ENCODE data around the gene ZNF74. TPM values are rescaled to one million over a fixed set of nuclear protein-coding genes. Genes with fewer than 3 reads are reported as not detected.
"Not testable (repeated sequence)": the region's sequence is repeated elsewhere in the genome, so short reads cannot be mapped to it uniquely, and the experiment has no call there.

The ZNF74 gene
- total RNA-seq, result 12.3 TPM
- long read RNA-seq, transcript ZNF74-202 (5 exons, 3,159 nt), result major isoform, 7 of 17 reads
- long read RNA-seq, partial matches to known transcripts, result 0 of 17 reads
- long read RNA-seq, other reads (novel, unspliced or antisense), result 6 of 17 reads

DNA sequence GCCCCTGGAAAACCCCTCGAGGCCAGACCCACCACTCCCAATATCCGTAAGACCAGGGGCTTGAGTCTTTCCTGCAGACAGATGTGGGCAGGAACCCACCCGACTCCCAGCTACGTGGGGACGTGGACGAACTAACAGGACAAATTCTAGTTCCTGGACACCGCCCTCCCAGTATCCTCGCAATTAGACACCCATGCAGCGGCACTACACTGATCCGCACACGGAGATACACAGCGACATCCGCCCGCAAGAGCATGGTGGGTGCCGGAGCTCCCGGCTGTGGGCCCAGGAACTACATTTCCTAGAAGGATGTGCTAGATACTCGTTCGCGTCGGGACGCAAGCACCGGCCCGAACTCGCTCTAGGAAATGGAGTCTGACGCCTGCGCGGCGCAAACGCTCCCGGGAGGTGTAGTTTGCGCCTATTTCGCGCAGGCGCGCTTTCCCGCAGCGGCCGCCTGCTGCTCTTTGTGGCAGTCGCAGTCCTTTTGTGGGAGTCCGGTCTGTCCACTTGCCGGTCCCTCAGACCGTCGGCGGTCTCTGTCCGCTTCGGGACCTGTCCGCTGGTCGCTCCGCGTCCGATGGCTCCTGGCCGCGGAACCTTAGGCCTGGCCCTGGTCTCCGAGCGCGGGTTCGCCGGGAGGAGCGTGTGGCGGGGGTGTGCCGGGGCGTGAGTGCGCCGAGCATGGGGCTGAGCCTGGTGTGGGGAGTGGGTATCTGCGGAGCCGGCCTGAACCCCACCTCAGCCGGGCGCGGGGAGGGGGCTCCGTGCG, at the start of gene ZNF74:
Gene ZNF74 (plus strand): TSS at position 447 of the 772 bp plus-strand sequence. CDS start 478 bp downstream, outside the sequence.
- Histone ChIP-seq H3K36me3 (no peaks in the 10 kb centered on the region), H3K27ac (peak within 1 kb of the TSS; percentile 80), H3K27me3 (ENCODE audit: low read depth) (no peaks in the 10 kb centered on the region), H3K9me3 (no peaks in the 10 kb centered on the region), H3K4me3 (peak within 1 kb of the TSS; percentile 76), H3K4me1 (peaks cover 18% of the 10 kb centered on the region)
- peak; percentile 95 for DNase-seq
- intact Hi-C loops (cut with DNase I), result no loop called here
- peak; percentile 97 to 98 for ATAC-seq
- TF ChIP-seq, protein P1, sequence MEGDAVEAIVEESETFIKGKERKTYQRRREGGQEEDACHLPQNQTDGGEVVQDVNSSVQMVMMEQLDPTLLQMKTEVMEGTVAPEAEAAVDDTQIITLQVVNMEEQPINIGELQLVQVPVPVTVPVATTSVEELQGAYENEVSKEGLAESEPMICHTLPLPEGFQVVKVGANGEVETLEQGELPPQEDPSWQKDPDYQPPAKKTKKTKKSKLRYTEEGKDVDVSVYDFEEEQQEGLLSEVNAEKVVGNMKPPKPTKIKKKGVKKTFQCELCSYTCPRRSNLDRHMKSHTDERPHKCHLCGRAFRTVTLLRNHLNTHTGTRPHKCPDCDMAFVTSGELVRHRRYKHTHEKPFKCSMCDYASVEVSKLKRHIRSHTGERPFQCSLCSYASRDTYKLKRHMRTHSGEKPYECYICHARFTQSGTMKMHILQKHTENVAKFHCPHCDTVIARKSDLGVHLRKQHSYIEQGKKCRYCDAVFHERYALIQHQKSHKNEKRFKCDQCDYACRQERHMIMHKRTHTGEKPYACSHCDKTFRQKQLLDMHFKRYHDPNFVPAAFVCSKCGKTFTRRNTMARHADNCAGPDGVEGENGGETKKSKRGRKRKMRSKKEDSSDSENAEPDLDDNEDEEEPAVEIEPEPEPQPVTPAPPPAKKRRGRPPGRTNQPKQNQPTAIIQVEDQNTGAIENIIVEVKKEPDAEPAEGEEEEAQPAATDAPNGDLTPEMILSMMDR (IDR thresholded peaks at IDR 0.05), result no peak

DNA sequence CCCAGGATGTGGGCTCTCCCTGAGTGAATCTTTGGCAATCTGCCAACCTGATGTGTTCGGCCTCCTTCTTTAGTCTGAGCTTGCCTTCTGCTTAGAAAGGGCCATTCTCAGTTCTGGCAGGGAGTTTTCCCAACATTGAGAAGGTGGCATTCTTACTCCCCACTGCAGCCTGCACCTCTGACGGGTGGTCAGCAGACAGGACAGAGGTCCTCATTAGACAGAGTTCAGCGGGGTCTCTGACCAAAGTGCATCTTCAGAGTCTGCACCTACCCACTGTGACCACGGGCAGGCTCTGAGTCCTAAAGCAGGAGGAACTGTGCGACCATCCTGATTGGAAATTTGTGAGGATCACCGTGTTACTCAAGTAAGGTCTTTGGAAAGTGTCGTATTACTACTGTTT, 47.4 kb upstream of the ZNF74 start:
- H3K36me3 ChIP-seq; H3K4me3 ChIP-seq; ATAC-seq; DNase-seq; intact Hi-C loops (cut with DNase I); H3K9me3 ChIP-seq; H3K27me3 ChIP-seq (ENCODE audit: low read depth); H3K27ac ChIP-seq; H3K4me1 ChIP-seq: not testable (repeated sequence)

GRCh38 chr22:20352536-20352935, 41.4 kb upstream of the ZNF74 start:
- ATAC-seq, DNase-seq: not testable (repeated sequence)

DNA sequence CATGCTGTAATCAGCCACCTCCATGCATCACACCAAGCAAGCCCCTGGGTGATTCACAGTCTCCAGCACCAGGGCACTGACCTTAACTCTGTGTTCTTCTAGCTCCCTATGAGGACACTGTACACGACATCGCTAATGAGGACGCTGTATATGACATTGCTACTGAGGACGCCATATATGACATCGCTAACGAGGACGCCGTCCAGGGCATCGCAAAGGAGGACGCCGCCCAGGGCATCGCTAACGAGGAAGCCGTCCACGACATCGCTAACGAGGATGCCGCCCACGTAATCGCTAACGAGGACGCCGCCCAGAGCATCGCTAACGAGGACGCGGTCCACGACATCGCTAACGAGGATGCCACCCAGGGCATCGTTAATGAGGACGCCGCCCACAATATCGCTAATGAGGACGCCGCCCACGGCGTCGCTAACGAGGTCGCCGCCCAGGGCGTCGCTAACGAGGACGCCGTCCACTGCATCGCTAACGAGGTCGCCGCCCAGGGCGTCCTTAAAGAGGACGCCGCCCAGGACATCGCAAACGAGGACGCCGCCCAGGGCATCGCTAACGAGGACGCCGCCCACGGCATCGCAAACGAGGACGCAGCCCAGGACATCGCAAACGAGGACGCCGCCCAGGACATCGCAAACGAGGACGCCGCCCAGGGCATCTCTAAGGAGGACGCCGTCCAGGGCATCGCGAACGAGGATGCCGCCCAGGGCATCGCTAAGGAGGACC, 39.5 kb upstream of the ZNF74 start:
- Histone ChIP-seq H3K27ac (no peak overlapping the region), H3K4me1 (no peaks in the 10 kb centered on the region), H3K27me3 (ENCODE audit: low read depth) (no peaks in the 10 kb centered on the region), H3K9me3 (no peaks in the 10 kb centered on the region), H3K36me3 (no peaks in the 10 kb centered on the region), H3K4me3 (no peak overlapping the region)
- TF ChIP-seq, protein P1 (IDR thresholded peaks at IDR 0.05), result no peak
- DNase-seq, result no peak
- ATAC-seq, result no peak
- intact Hi-C loops (cut with DNase I), result no loop called here

More at GRCh38 chr22:20352536-20352935, 41.4 kb upstream of the ZNF74 start:
- intact Hi-C loops (cut with DNase I); H3K36me3 ChIP-seq; H3K4me1 ChIP-seq; H3K27me3 ChIP-seq (ENCODE audit: low read depth); H3K27ac ChIP-seq; H3K4me3 ChIP-seq; H3K9me3 ChIP-seq: not testable (repeated sequence)

GRCh38 chr22:20355939-20356636, 37.9 kb upstream of the ZNF74 start:
- H3K4me1 ChIP-seq; H3K27me3 ChIP-seq (ENCODE audit: low read depth); H3K4me3 ChIP-seq; ATAC-seq; DNase-seq; H3K27ac ChIP-seq; H3K36me3 ChIP-seq; H3K9me3 ChIP-seq; intact Hi-C loops (cut with DNase I): not testable (repeated sequence)

- H3K27ac ChIP-seq; H3K9me3 ChIP-seq; ATAC-seq; DNase-seq; H3K27me3 ChIP-seq (ENCODE audit: low read depth); H3K4me3 ChIP-seq; intact Hi-C loops (cut with DNase I); H3K36me3 ChIP-seq; H3K4me1 ChIP-seq: not testable (repeated sequence)
Measured at GRCh38 chr22:20356906-20357305, 37.0 kb upstream of the ZNF74 start.

DNA sequence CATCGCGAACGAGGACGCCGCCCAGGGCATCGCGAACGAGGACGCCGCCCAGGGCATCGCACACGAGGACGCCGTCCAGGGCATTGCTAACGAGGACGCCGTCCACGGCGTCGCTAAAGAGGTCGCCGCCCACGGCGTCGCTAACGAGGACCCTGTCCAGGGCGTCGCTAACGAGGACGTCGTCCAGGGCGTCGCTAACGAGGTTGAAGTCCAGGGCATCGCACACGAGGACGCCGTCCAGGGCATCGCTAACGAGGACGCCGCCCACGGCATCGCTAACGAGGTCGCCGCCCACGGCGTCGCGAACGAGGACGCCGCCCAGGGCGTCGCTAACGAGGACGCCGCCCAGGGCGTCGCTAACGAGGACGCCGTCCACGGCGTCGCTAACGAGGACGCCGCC, 36.0 kb upstream of the ZNF74 start:
- H3K36me3 ChIP-seq; H3K9me3 ChIP-seq; H3K4me3 ChIP-seq; ATAC-seq; H3K4me1 ChIP-seq; H3K27me3 ChIP-seq (ENCODE audit: low read depth); H3K27ac ChIP-seq; DNase-seq; intact Hi-C loops (cut with DNase I): not testable (repeated sequence)

- ATAC-seq; H3K9me3 ChIP-seq; DNase-seq; H3K36me3 ChIP-seq; H3K4me3 ChIP-seq; intact Hi-C loops (cut with DNase I); H3K27me3 ChIP-seq (ENCODE audit: low read depth); H3K4me1 ChIP-seq; H3K27ac ChIP-seq: not testable (repeated sequence)
Measured at GRCh38 chr22:20358503-20359239, 35.3 kb upstream of the ZNF74 start.

GRCh38 chr22:20360261-20360660, 33.7 kb upstream of the ZNF74 start:
- H3K9me3 ChIP-seq; H3K27me3 ChIP-seq (ENCODE audit: low read depth); H3K4me1 ChIP-seq; H3K27ac ChIP-seq; H3K4me3 ChIP-seq; H3K36me3 ChIP-seq; DNase-seq; intact Hi-C loops (cut with DNase I); ATAC-seq: not testable (repeated sequence)

DNA sequence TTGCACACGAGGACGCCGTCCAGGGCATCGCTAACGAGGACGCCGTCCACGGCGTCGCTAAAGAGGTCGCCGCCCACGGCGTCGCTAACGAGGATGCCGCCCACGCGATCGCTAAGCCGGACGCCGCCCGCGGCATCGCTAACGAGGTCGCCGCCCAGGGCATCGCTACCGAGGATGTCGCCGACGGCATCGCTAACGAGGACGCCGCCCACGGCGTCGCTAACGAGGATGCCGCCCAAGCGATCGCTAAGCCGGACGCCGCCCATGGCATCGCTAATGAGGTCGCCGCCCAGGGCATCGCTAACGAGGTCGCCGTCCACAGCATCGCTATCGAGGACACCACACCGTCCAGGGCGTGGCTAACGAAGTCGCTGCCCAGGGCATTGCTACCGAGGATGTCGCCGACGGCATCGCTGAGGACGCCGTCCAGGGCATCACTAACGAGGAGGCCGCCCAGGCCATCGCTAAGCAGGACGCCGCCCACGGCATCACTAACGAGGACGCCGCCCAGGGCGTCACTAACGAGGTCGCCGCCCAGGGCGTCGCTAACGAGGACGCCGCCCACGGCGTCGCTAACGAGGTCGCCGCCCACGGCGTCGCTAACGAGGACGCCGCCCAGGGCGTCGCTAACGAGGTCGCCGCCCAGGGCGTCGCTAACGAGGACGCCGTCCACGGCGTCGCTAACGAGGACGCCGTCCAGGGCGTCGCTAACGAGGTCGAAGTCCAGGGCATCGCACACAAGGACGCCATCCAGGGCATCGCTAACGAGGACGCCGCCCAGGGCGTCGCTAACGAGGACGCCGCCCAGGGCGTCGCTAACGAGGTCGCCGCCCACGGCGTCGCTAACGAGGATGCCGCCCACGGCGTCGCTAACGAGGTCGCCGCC, 32.8 kb upstream of the ZNF74 start:
- H3K36me3 ChIP-seq; ATAC-seq; H3K4me1 ChIP-seq; DNase-seq; intact Hi-C loops (cut with DNase I); H3K27ac ChIP-seq; H3K9me3 ChIP-seq; H3K4me3 ChIP-seq; H3K27me3 ChIP-seq (ENCODE audit: low read depth): not testable (repeated sequence)
